Panc1 (cell line): ENCODE results near the gene STX7. TPM values are rescaled to one million over a fixed set of nuclear protein-coding genes. Genes with fewer than 3 reads are reported as not detected.

Experiments used
- ATAC-seq: fragments of 200-7000 bp; cut with Tn5 transposase; 2 replicates; pipeline ENCODE4 v1.9.1; 2020; ENCODE audit warnings: mild to moderate bottlenecking, moderate library complexity
- BruUV-seq: library from RNA; stranded (reverse); fragments of 400-500 nt; replicated peaks from 2 replicates; lab custom pipeline; 2021; lab: Mats Ljungman, UMichigan
- CTCF ChIA-PET: fragments of 300-600 bp; sonication (Branson Sonifier 250); formaldehyde crosslinking; loops from one replicate; lab custom pipeline; 2022; ENCODE audit warnings: antibody characterized with exemption; lab: Charles Lee
- POLR2A ChIA-PET: fragments of 300-600 bp; sonication (Branson Sonifier 250); formaldehyde crosslinking; loops from one replicate; lab custom pipeline; 2022; ENCODE audit warnings: antibody characterized with exemption; lab: Charles Lee
- DNase-seq: peaks from one replicate; pipeline ENCODE4 v3.0.0-alpha.2; 2010; ENCODE audit warnings: low read depth, low spot score
- H3K27ac ChIP-seq: 2 replicates; pipeline ENCODE4 v1.5.1; 2011; ENCODE audit warnings: mild to moderate bottlenecking, low read length, inconsistent platforms
- H3K27me3 ChIP-seq: fragments of 200-500 bp; sonication (Bioruptor generic); 2 replicates; pipeline ENCODE4 v1.6.0; 2014; ENCODE audit warnings: low read length, inconsistent platforms; ENCODE audit not compliant: control insufficient read depth, insufficient read depth
- H3K36me3 ChIP-seq: fragments of 200-500 bp; sonication (Bioruptor generic); 2 replicates; pipeline ENCODE4 v1.5.1; 2014; ENCODE audit warnings: inconsistent platforms, mild to moderate bottlenecking, low read length, moderate library complexity; ENCODE audit not compliant: control insufficient read depth, insufficient read depth
- H3K4me1 ChIP-seq: 2 replicates; pipeline ENCODE4 v1.5.1; 2011; ENCODE audit warnings: inconsistent platforms, mild to moderate bottlenecking, low read length, moderate library complexity; ENCODE audit not compliant: control insufficient read depth, insufficient read depth
- H3K4me3 ChIP-seq, 2 experiments: 2 replicates each; pipeline ENCODE4 v1.5.1; 2011 to 2012; ENCODE audit warnings: low read depth in 2 of 2, low read length in 2 of 2, mild to moderate bottlenecking in 2 of 2, inconsistent platforms in 1 of 2, moderate library complexity in 1 of 2
- H3K9me3 ChIP-seq: fragments of 200-500 bp; sonication (Bioruptor generic); 2 replicates; pipeline ENCODE4 v1.5.1; 2014; ENCODE audit warnings: low read depth, mild to moderate bottlenecking, inconsistent platforms, low read length, moderate library complexity; ENCODE audit not compliant: control insufficient read depth, insufficient read depth
- POLR2AphosphoS5 ChIP-seq: IDR thresholded peaks from 2 replicates; pipeline ENCODE4 v1.6.1; 2012; ENCODE audit warnings: mild to moderate bottlenecking, low read depth, low read length, moderate library complexity
- REST ChIP-seq, 2 experiments: IDR thresholded peaks; 2 replicates each; pipeline ENCODE4 v1.6.1; 2011 to 2012; ENCODE audit warnings: low read depth in 2 of 2, control low read depth in 1 of 2, low read length in 1 of 2, mild to moderate bottlenecking in 1 of 2, moderate library complexity in 1 of 2; ENCODE audit not compliant: insufficient read depth in 1 of 2
- SIN3A ChIP-seq: IDR thresholded peaks from 2 replicates; pipeline ENCODE4 v1.6.1; 2012; ENCODE audit warnings: low read depth, mild to moderate bottlenecking, low read length, moderate library complexity, borderline replicate concordance; ENCODE audit not compliant: insufficient read depth
- TCF7L2 ChIP-seq: IDR thresholded peaks from 2 replicates; pipeline ENCODE4 v1.6.1; 2011; ENCODE audit warnings: mild to moderate bottlenecking, low read depth, low read length, inconsistent platforms
- in situ Hi-C: cut with HindIII; loops from 2 replicates; pipeline ENCODE4 v1.10.0; 2016; ENCODE audit warnings: low sequenced_read_pairs, low pct_unique_long_range_greater_than_20kb
- intact Hi-C: fragments of 100-400 bp; cut with micrococcal nuclease; formaldehyde crosslinking; loops from one replicate; pipeline ENCODE4 v1.10.0; 2022; ENCODE audit not compliant: unreplicated experiment
- total RNA-seq: library from RNA; stranded (reverse); gene quantifications from one replicate; pipeline ENCODE4 v1.2.1, GENCODE V29; 2021; ENCODE audit not compliant: unreplicated experiment
- TF ChIP-seq, protein P1 (sequence below): fragments of 450-650 bp; IDR thresholded peaks from 2 replicates; pipeline ENCODE4 v1.5.1; 2017; ENCODE audit warnings: mild to moderate bottlenecking

Gene STX7
- total RNA-seq, 1 experiment from 2014 or later: 40.6 TPM

- in situ Hi-C loops: no loop called here
- peaks cover 2% of the 10 kb centered on the region; the same call in 1 of the 2 replicates for H3K36me3 ChIP-seq
- CTCF ChIA-PET: interaction anchor here (0.8 kb wide), 1 partner anchor 11 kb away, joined by 4 read pairs; no protein-coding TSS in a partner anchor
- no peak for TF ChIP-seq SIN3A
- TF ChIP-seq TCF7L2: no peak
- TF ChIP-seq, protein P1, sequence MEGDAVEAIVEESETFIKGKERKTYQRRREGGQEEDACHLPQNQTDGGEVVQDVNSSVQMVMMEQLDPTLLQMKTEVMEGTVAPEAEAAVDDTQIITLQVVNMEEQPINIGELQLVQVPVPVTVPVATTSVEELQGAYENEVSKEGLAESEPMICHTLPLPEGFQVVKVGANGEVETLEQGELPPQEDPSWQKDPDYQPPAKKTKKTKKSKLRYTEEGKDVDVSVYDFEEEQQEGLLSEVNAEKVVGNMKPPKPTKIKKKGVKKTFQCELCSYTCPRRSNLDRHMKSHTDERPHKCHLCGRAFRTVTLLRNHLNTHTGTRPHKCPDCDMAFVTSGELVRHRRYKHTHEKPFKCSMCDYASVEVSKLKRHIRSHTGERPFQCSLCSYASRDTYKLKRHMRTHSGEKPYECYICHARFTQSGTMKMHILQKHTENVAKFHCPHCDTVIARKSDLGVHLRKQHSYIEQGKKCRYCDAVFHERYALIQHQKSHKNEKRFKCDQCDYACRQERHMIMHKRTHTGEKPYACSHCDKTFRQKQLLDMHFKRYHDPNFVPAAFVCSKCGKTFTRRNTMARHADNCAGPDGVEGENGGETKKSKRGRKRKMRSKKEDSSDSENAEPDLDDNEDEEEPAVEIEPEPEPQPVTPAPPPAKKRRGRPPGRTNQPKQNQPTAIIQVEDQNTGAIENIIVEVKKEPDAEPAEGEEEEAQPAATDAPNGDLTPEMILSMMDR: no peak
- TF ChIP-seq REST (IDR thresholded peaks at IDR 0.05; ENCODE audit: insufficient read depth in 1 of 2, low read depth in 2 of 2, low read length in 1 of 2): no peak
- no peak for TF ChIP-seq POLR2AphosphoS5
- no peak overlapping the region for H3K4me3 ChIP-seq
- BruUV-seq: no TSS peak
- POLR2A ChIA-PET: interaction anchor here (0.7 kb wide), 1 partner anchor 133 kb away, joined by 5 read pairs; no protein-coding TSS in a partner anchor
- no peak overlapping the region for H3K27ac ChIP-seq
- DNase-seq (no peak), ATAC-seq (no peak)
- H3K27me3 ChIP-seq: no peaks in the 10 kb centered on the region
- intact Hi-C loops: no loop called here
- no peaks in the 10 kb centered on the region for H3K9me3 ChIP-seq
- H3K4me1 ChIP-seq: no peaks in the 10 kb centered on the region
These were observed 18.0 kb downstream of the STX7 start for GRCh38 chr6:132494954-132495353.

DNA sequence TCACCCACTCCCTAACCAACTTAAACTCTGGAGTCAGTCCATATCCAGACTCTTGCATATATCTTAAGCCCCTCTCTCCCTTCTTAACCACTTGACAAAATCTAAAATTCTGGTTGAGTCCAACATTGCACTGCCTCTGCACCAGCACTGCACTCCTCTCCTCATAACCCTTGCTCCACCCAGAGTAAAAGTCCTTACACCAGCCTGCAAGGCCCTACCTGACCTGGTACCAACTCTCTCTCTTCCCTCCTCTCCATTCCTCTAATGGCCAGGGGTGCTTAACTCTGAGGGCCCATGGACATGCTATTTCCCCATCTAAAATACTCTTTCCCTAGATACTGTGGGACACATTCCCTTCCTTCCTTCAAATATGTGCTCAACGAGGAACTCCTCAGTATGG, 21.0 kb downstream of the STX7 start:
- Histone ChIP-seq H3K4me1 (no peaks in the 10 kb centered on the region), H3K27me3 (no peaks in the 10 kb centered on the region), H3K9me3 (no peaks in the 10 kb centered on the region), H3K4me3 (no peak overlapping the region), H3K27ac (no peak overlapping the region), H3K36me3 (no peaks in the 10 kb centered on the region; the same call in 1 of the 2 replicates)
- intact Hi-C loops: no loop called here
- BruUV-seq: no TSS peak
- no peak for DNase-seq
- CTCF ChIA-PET: no interaction called here
- TF ChIP-seq, protein P1: no peak
- no peak for TF ChIP-seq SIN3A
- TF ChIP-seq POLR2AphosphoS5: no peak
- TF ChIP-seq REST (IDR thresholded peaks at IDR 0.05; ENCODE audit: insufficient read depth in 1 of 2, low read depth in 2 of 2, low read length in 1 of 2): no peak
- TF ChIP-seq TCF7L2: no peak
- no peak for ATAC-seq
- in situ Hi-C loops: no loop called here
- POLR2A ChIA-PET: no interaction called here
